Activated naive CD8-positive, alpha-beta T cell (primary cell): ENCODE data around the gene AKAP12.
A peak's percentile ranks its signal among the peaks of the same experiment; 100 is the strongest.

Experiments
- H3K27ac Mint-ChIP-seq: one replicate; pipeline ENCODE4 v1.8.0; 2021; ENCODE audit warnings: mixed read lengths
- H3K27me3 Mint-ChIP-seq: one replicate; pipeline ENCODE4 v1.8.0; 2021; ENCODE audit warnings: mixed read lengths
- H3K36me3 Mint-ChIP-seq: one replicate; pipeline ENCODE4 v1.8.0; 2021; ENCODE audit warnings: mixed read lengths
- H3K4me1 Mint-ChIP-seq: one replicate; pipeline ENCODE4 v1.8.0; 2021; ENCODE audit warnings: low read depth, mixed read lengths
- H3K4me3 Mint-ChIP-seq: one replicate; pipeline ENCODE4 v1.8.0; 2021; ENCODE audit warnings: mild to moderate bottlenecking, mixed read lengths
- H3K9me3 Mint-ChIP-seq: one replicate; pipeline ENCODE4 v1.8.0; 2021; ENCODE audit warnings: low read depth, mixed read lengths

Gene AKAP12

DNA sequence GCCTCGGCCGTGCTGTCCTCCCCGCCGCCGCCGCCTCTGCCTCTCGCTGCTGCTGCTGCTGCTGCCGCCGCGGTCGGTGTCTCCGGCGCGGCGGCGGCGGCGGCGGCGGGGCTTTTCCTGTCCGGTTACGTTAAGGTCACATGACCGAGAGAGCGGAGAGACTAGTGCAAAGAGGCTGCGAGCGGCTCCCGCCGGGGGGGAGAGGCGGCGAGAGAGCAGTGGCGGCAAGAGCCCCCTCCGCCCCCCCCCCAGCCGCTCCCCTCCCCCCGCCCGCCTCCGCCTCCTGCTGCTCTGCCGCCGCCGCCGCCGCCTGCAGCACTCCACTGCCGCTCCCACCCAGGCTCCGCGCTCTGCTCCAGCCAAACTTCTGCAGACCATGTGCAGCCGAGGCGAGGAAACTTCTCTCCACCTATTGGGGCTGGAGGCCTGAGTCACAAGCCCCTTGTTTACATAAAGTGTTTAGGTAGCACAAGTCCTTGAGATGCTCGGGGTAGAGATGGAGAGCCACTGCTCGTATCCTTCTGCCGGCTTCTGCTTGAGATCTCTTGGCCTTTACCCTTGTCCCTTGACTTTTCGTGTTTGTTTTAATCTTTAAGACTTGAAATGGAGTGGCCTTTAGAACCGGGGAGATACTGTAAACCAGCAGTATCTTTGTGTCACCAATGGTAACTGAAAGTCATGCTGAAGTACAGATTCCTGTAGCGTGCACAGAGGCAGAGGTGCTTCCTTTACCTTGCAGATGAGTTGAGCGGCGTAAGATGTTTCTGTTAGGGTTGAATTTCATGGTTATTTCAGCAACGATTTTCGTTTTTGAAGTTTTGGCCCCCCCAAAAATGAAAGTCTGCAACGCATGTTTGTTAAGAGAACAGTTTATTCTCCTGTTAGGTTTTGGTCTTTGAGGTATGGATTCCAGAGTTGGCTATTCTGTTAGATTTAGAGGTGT lies 152.0 kb downstream of the AKAP12 start, which contains the start of gene ZBTB2:
Gene ZBTB2 (minus strand): TSS at position 89 of the 943 bp plus-strand sequence. CDS start 17,922 bp downstream, outside the sequence.
- H3K27ac Mint-ChIP-seq = peak within 1 kb of the TSS; percentile 95
- H3K36me3 Mint-ChIP-seq = peaks cover 2% of the 10 kb centered on the region
- H3K9me3 Mint-ChIP-seq = no peaks in the 10 kb centered on the region
- H3K27me3 Mint-ChIP-seq = no peaks in the 10 kb centered on the region
- H3K4me1 Mint-ChIP-seq = peaks cover 68% of the 10 kb centered on the region
- peak within 1 kb of the TSS; percentile 93 for H3K4me3 Mint-ChIP-seq

- Mint-ChIP-seq H3K36me3 (peaks cover 2% of the 10 kb centered on the region), H3K4me3 (peak overlapping the region; percentile 93), H3K27me3 (no peaks in the 10 kb centered on the region), H3K27ac (peak overlapping the region; percentile 95), H3K9me3 (no peaks in the 10 kb centered on the region), H3K4me1 (peaks cover 65% of the 10 kb centered on the region)
Measured at GRCh38 chr6:151392427-151392826, 152.7 kb downstream of the AKAP12 start.

- Mint-ChIP-seq H3K9me3 (no peaks in the 10 kb centered on the region), H3K4me3 (peak overlapping the region; percentile 93), H3K27ac (peak overlapping the region; percentile 95), H3K27me3 (no peaks in the 10 kb centered on the region), H3K4me1 (peaks cover 65% of the 10 kb centered on the region), H3K36me3 (peaks cover 2% of the 10 kb centered on the region)
Measured at GRCh38 chr6:151393410-151393809, 153.6 kb downstream of the AKAP12 start.

- H3K4me1 Mint-ChIP-seq = peaks cover 67% of the 10 kb centered on the region
- no peaks in the 10 kb centered on the region for H3K27me3 Mint-ChIP-seq
- H3K9me3 Mint-ChIP-seq = no peaks in the 10 kb centered on the region
- no peak overlapping the region for H3K4me3 Mint-ChIP-seq
- H3K27ac Mint-ChIP-seq = no peak overlapping the region
- peaks cover 2% of the 10 kb centered on the region for H3K36me3 Mint-ChIP-seq
Measured at GRCh38 chr6:151399679-151400078, 159.9 kb downstream of the AKAP12 start.

- Mint-ChIP-seq H3K4me1 (peaks cover 59% of the 10 kb centered on the region), H3K36me3 (peaks cover 2% of the 10 kb centered on the region), H3K27ac (peak overlapping the region; percentile 72), H3K4me3 (peak overlapping the region; percentile 27), H3K9me3 (no peaks in the 10 kb centered on the region), H3K27me3 (no peaks in the 10 kb centered on the region)
Measured at GRCh38 chr6:151400473-151400872, 160.7 kb downstream of the AKAP12 start.

GRCh38 chr6:151402228-151402627 lies 162.5 kb downstream of the AKAP12 start:
- Mint-ChIP-seq H3K27ac (peak overlapping the region; percentile 8), H3K9me3 (no peaks in the 10 kb centered on the region), H3K27me3 (no peaks in the 10 kb centered on the region), H3K4me3 (no peak overlapping the region), H3K36me3 (peaks cover 2% of the 10 kb centered on the region), H3K4me1 (peaks cover 60% of the 10 kb centered on the region)

GRCh38 chr6:151403919-151404308 lies 164.1 kb downstream of the AKAP12 start:
- no peak overlapping the region for H3K4me3 Mint-ChIP-seq

More at GRCh38 chr6:151403919-151404308, 164.1 kb downstream of the AKAP12 start:
- Mint-ChIP-seq H3K4me1 (peaks cover 47% of the 10 kb centered on the region), H3K36me3 (peaks cover 2% of the 10 kb centered on the region), H3K9me3 (no peaks in the 10 kb centered on the region), H3K27me3 (no peaks in the 10 kb centered on the region), H3K27ac (peak overlapping the region; percentile 36)
